ENCODE measurements around the gene GABRD. TPM values are rescaled to one million over a fixed set of nuclear protein-coding genes. Genes with fewer than 3 reads are reported as not detected.
A peak's percentile ranks its signal among the peaks of the same experiment; 100 is the strongest.

GABRD gene
- total RNA-seq, 1 donor from 2014 or later: 1.1 TPM

DNA sequence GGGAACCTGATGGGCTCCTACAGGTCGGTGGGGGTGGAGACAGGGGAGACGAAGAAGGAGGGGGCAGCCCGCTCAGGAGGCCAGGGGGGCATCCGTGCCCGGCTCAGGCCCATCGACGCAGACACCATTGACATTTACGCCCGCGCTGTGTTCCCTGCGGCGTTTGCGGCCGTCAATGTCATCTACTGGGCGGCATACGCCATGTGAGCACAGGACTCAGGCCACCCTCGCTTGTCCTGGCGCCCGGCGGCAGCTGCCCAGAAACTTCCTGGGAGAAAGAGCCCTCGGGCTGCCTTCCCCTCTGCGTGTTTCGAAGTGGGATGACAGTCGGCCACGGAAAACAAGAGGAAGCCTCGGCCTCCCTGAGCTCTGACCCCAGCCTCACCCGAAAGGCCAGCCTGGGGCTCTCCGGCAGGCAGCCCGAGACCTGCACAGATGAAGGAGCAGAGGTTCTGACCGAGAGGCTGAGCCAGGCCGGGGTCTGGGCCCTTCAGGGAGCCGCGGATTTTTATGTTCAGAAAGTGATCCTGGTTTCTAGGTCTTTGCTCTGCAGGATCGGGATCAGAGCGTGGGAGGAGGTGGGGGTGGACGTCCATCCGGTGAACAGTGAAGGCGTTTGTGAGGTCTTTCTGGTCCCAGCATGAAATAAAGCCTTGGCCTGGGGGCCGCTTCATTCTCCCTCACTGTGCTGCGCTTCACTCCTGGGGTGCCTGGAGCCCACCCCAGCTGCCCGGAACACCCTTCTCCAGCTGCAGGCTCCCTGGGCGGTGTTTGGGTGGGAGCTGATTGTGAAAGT lies 11.1 kb downstream of the GABRD start:
- intact Hi-C loops (cut with DNase I): no loop called here
- no peak for DNase-seq (ENCODE audit: low spot score)

DNA sequence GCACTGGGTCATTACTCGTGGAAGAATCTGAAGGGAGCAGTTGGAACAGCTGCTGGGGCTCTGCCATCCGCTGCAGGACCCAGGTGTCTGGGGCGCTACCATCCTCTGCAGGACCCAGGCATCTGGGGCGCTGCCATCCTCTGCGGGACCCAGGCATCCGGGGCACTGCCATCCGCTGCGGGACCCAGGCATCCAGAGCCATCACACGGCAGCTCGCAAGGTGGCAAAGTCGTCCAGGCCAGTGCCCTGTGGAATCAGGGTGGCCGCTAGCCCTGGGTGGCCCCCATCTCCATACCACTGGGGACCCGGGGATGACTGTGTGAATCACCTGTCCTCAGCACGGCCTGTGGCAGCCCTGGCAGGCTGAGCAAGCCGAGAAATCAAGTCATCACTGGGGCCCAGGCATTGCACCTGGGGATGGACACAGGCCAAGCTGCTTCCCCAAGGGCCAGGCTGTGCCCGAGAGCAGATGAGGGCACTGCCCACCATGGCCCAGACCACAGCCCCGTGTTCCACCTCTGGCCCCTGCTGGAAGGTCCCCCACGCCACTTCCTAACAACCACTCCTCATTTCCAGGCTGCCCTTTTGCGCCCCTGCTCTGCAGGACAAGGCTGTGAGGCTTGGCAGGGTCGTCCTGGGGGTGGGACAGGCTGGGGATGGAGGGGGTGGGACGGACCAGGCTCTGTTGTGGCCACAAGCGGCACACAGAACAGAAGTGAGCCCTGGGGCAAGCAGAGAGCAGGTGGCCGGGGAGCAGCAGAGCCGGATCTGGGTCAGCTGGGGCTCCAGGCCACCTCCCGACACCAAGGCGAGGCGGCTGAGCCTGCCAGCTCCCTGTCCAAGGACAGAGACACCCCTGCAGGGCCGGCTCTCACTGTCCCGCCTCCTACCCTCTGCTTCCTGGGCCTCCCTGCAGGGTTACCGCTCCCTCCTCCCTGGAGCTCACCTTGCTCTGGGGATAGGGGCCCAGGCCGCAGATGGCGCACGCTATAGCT lies 12.7 kb downstream of the GABRD start:
- intact Hi-C loops (cut with DNase I): no loop called here
- DNase-seq (ENCODE audit: low spot score): no peak

DNA sequence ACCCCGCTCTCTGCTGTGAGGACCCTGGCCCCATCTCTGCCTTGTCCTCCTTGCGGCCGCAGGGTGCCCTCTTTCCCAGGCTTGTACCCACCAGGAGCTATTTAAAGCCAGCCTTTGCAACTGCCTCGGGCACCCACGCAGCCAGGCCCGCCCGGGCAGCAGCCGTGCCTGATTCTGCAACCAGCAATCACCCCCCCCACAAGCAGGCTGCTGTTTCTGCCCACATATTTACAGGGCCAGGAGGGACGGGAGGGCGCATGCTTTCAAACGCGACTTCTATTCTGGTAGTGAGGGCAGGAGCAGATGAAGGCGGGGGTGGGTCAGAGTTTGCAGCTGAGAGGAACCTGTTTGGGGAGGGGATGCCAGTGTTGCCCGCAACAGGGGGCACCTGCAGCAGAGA lies 13.6 kb downstream of the GABRD start:
- no peak for DNase-seq (ENCODE audit: low spot score)
- intact Hi-C loops (cut with DNase I): no loop called here

DNA sequence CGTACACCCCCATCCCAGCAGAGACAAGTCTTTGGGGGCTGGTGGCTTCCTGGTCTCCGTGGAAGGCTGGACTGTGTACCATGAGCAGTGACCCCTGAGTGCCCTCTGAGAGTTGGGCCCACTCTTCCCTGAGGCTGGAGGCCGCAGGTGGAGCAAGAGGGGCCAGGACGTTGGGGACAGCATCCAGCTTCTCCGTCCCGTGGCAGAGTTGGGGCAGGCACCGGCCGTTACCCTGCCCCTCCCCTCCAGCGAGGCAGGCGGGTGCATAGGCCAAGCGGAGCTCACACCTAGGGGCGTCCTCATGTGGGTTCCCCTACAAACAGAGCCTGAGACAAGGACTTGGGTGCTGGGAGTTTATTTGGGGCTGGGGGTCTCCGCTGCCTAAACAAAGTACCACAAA lies 14.0 kb downstream of the GABRD start:
- intact Hi-C loops (cut with DNase I): no loop called here
- DNase-seq (ENCODE audit: low spot score): no peak

DNA sequence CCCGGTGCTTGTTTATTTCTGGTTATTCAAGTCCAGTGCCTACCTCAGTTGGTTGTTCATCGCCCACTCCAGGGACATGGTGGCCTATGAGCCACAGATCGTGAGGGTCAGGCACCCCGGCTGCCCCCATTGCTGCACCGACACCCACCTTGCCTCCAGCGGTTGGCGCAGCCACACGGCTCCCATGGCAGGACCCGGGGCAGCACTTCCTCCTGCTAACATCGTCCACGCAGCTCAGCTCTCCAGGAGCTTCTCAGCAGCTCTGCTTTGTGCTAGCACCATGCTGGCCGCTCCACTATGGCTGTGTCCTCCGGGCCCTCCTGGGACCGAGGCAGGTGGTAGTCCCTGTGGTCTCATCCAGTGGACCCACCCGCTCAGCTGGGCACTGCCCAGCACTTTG lies 17.1 kb downstream of the GABRD start:
- intact Hi-C loops (cut with DNase I): no loop called here
- no peak for DNase-seq (ENCODE audit: low spot score)

DNA sequence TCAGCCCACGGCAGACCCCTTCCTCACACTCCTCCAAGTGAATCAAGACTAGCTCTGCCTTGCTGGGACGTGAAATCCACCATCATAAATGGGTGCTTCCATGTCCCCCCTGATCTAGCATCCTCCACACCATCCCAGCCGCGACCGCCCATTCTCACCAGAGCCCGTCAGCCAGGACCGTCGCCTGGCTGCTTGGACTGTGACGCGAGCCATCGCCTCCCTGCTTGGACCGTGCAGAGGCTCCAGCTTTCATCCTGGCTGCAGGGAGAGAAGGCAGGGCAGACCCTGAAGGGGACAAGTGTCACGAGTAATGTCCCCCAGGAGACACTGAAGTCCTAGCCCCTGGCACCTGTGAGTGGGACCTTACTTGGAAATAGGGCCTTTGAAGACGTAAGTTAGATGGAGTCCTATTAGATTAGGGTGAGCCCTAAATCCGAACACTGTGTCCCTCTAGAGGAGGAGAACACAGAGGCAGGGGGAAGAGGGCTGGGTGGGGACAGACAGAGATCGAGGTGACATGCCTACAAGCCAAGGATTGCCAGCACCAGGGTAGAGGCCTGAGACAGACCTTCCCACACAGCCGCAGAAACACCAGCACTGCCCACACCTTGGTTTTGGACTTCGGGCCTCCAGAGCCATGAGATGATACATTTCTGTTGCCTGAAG lies 18.3 kb downstream of the GABRD start:
- no peak for DNase-seq (ENCODE audit: low spot score)
- intact Hi-C loops (cut with DNase I): no loop called here

DNA sequence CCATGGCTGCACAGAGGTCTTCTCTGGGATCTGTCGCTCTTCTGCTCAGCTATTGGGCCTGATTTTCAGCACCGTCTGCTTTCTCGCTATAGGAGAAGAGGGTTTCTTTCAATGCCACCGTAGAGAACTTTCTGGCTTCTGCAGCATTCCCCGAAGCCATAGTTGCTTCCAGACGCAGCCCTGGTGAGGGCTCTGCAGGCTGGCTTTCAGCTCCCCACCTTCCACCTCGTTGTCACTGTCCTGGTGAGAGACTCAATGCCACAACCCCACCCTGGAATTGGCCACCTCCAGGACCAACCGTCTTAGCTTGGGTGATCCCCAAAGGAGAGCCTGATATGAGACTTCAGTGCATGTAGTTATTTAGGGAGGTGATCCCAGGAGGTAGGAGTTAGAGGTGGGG lies 19.1 kb downstream of the GABRD start:
- intact Hi-C loops (cut with DNase I): no loop called here
- no peak for DNase-seq (ENCODE audit: low spot score)

DNA sequence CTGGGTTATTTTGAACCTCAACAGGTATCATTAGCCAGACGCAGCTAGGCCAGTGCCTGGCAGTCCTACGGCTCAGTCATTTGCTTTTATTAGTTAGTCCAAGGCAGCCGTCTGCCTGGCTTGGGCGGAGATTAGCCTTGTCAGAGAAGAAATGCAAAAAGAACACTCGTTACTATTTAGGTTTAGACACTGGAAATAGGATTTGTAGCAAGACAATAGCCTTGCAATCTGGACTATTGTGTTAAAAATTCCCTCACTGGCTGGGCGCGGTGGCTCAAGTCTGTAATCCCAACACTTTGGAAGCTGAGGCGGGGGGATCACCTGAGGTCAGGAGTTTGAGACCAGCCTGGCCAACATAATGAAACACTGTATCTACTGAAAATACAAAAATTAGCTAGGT lies 20.1 kb downstream of the GABRD start:
- no peak for DNase-seq (ENCODE audit: low spot score)
- intact Hi-C loops (cut with DNase I): no loop called here

DNA sequence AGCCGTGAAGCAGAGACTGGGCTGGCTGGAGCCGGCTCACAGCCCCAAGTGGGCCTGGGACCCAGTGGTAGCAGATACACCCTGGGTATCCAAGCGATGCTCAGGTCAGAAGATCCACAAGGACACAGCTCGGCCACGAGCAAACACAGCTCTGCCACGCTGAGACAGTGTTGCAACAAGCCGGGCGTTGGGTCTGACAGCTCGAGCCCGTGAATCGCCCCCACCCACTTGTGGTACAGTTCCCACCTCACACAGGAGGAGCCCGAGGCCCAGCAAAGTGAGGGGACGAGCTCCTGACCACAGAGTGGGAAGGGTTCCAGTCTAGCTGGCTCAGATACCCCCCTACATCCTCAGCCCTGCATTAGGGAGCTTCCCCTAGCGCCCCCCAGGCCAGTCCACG lies 22.2 kb downstream of the GABRD start:
- no peak for DNase-seq (ENCODE audit: low spot score)
- intact Hi-C loops (cut with DNase I): no loop called here

DNA sequence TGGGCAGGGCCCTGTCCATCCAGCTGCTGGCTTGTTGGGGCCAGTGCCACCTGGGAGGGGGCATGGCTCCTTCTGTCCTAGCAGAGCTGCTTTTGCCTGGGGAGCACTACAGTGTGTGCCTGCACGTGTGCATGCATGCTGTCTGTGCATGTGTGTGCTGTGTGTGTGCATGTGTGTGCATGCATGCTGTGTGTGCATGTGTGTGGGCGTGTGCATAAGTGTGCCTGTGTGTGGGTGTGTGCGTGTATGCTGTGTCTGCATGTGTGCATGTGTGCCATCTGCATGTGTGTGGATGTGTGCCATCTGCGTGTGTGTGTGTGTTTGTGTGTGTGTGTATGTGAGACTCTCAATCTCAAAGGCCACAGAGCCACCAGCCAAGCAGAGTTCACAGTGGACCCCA lies 22.7 kb downstream of the GABRD start:
- intact Hi-C loops (cut with DNase I): no loop called here

DNA sequence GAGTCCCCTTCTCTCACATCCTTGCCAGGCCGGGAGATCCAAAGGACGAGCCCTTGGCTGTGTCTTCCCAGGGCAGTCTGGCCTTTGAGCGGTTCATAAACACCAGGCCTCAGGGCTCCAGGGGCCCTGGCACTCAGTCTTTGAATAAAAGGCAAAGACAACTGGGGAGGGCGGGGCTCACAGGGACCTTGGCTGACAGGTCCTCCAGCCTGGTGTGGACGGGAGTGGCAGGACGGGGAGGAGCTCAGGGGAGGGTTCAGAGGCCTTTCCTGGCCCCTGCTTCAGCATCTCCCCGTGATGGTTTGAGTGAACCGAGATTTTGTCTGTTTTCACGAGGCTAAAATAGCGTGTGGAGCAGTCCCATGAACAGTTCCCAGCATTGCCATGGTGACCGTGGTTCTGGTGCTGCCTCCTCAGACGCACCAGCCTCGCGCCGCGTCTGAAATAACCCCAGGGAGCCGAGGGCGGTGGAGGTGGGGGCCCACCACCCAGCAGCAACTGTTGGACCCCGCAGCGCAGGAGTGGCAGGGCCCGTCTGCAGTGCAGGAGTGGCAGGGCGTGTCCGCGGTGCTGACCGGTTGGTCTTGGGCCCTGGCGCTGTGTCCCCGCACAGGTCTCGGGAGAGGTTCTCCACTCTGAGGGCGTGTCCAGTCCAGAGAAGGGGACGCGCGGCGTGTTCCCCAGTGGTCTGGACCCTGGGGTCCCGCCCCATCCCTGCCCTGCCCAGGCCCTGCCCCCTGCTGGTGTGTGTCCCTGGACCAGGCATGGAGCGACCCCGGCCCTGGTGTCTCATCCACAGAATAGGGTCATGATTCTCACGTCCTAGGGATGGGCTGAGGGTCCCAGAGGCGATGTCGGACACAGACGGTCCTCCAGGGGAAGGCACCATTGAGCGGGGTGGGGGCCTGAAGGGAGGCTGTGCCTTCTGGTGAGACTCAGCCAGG lies 24.0 kb downstream of the GABRD start:
- intact Hi-C loops (cut with DNase I): no loop called here
- DNase-seq (ENCODE audit: low spot score): no peak

More for the DNA sequence above, 22.7 kb downstream of the GABRD start:
- DNase-seq (ENCODE audit: low spot score): no peak

DNA sequence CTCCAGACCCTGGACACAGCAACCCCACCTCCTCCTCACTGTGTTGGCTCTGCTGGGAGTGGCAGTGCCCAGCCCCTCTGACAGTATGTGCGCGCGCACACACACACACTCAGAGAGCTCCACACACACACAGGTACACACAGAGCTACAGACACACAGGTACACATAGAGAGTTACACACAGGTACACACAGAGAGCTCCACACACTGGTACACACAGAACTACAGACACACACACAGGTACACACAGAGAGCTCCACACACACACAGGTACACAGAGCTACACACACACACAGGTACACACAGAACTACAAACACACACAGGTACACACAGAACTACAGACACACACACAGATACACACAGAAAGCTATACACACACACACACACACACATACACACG lies 24.7 kb downstream of the GABRD start:
- intact Hi-C loops (cut with DNase I): no loop called here
- DNase-seq (ENCODE audit: low spot score): no peak

DNA sequence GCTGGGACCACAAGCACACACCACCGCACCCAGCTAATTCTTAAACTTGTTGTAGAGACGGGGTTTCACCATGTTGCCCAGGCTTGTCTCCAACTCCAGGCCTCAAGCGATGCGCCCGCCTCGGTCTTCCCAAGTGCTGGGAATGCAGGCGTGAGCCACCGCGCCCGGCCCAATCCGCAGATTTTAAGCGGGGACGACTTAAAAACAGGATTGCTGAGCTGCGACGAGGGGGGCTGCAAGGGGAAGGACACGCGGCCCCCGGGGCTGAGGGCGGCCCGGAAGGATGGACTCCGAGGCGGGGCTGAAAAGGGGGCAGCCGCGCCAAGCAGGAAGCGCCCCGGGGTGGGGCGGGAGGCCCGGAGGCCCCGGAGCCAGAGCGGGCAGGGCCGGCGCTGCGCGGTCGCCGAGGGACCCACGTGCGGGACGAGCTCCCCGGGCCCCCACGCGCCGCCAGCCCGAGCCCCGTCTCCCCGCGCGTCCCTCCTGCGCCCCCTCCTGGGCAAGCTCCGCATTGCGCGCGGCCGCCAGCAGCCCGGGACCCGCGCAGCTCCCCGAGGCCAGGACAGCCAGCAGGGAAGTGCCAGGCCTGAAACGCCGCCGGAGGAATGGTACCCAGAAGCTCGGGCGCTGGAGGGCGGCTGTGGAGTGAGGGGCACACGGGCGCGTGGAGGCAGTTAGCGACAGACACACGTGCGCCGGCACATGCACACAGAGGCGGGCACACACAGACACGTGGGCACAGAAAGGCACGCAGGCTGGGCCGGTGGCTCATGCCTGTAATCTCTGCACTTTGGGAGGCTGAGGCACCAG lies 25.6 kb downstream of the GABRD start:
- DNase-seq (ENCODE audit: low spot score): peak; percentile 87
- intact Hi-C loops (cut with DNase I): loop anchor here (1.0 kb wide), 1 partner anchor 84 kb away; no protein-coding TSS in a partner anchor

DNA sequence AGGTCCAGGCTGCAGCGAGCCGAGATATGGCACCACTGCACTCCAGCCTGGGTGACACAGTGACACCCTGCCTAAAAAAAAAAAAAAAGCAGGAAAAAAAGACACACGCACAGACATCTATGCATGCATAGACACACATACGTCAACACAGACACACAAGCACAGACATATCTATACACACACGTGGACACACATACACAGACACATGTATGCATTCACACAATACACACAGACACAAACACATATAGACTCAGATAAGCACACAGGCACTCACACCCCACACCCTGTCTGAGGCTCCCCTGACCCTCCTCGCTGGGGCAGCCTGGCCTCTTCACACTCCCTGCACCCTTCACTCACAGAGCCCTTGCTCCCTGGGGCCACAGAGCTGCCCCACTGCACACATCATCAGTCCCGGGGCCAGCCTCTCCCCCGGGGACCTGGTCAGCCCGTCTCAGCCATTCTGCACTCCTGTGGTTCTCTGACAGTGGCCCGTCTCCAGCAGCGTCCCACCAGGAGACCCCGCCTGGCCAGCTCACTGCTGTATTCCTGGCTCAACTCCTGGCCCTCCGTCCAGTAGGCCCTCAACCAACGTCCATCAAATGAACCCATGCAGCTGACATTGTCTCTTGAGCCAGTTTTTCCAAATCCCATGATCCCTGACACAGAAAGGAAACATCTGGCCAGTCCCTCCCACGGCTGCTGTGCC lies 26.5 kb downstream of the GABRD start:
- intact Hi-C loops (cut with DNase I): loop anchor here (1.0 kb wide), 2 partner anchors 85 to 101 kb away; no protein-coding TSS in a partner anchor
- DNase-seq (ENCODE audit: low spot score): no peak

DNA sequence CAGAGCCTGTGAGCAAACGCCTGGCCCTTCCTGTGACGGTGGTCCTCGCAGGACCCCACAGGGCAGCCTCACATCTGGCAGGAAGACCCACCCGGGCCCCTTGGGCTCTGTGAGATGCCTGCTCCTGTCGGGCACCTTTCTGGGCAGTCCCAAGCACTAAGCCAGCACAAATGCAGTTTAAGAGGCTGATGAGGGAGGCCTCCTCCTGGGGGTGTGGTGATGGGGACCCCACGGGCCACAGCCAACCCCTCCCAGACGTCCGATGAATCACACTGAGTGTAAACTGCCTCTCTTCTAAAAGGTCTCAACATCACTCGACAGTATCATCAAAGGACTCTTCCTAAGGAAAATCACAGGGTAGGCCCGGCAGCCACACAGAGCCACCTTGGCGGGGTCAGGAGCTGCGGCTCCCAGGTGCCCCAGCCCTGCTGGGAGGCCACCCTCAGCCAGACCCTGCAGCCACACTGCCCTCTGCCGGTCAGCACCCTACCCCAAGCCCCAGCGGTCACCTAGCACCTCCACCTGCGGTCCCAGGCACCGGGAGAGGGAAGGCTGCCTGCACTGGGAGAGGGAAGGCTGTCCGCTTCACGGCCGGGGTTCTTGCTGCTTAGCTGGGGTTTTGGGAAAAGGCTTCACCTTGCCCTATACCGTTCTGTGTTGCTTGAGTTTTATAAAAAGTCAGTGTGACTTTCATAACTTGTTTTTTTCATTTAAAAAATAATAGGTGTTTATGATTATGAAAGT lies 27.2 kb downstream of the GABRD start:
- intact Hi-C loops (cut with DNase I): loop anchor here (1.0 kb wide), 1 partner anchor 102 kb away; no protein-coding TSS in a partner anchor
- DNase-seq (ENCODE audit: low spot score): peak; percentile 87

DNA sequence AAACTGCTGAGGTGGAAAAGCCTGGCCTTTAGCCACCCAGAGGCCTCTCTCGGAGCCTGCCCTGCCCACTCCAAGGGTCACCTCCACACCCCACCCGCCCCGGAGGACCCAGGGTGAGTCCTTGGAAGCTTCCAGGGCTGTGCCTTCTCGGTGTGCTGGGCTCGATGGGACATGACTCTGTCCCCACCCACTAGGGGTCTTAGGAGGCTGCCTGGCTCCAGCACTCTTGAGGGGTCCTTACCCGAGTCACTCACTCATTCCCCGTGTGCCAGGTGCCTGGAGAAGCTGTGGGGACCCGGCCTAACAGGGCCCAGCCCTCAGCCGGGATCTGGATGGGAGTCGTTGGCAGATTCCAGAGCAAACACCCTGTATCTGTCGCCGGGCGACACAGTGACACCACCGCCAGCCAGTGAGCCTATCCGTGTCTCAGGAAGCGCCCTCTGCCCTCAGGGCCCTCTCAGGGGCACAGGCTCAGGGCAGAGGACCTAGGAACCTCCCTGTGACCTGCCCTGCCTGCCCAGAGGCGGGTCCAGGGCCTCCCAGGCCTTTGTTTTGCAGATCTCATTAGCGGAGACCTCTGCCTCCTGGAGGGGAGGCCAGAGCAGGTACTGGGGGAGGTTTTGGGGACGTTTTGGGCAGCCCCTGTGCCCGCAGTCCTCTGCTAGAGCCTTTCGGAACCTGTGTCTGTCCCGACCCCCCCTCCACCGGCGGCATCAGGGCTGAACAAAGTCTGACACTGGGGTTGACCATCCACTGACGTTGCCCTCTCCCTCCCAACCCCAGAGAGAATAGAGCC lies 28.0 kb downstream of the GABRD start:
- intact Hi-C loops (cut with DNase I): loop anchor here (1.0 kb wide), 1 partner anchor 103 kb away; no protein-coding TSS in a partner anchor
- no peak for DNase-seq (ENCODE audit: low spot score)
